Activated T-helper 17 cell treated with anti-CD3 and anti-CD28 coated beads, Interleukin-2, amount 50 U/mL, for 72 hours (primary cell): ENCODE results near the gene NUDT8. TPM values are rescaled to one million over a fixed set of nuclear protein-coding genes. Genes with fewer than 3 reads are reported as not detected.

Source experiments
- total RNA-seq, 2 donors: library from RNA; stranded (reverse); gene quantifications; one replicate each; pipeline ENCODE4 v1.2.3, GENCODE V29; 2022

Gene NUDT8
- total RNA-seq, 2 donors from 2014 or later, result 12.0 to 23.1 TPM

Other genes with a start within 250 kb of the NUDT8 start
- gene RAD9A, start 238.0 kb downstream of the NUDT8 start, total RNA-seq, result 10 to 100 TPM; 32.0 to 37.5 TPM
- 100 to 1,000 TPM; 220 to 322 TPM for gene PPP1CA, start 228.1 kb downstream of the NUDT8 start, total RNA-seq
- gene TBC1D10C, start 225.9 kb downstream of the NUDT8 start, total RNA-seq, result 100 to 1,000 TPM; 155 to 197 TPM
- 10 to 100 TPM in 1 of 2 donors, 1 to 10 TPM in 1; 2.0 to 10.6 TPM for gene CARNS1, start 214.3 kb downstream of the NUDT8 start, total RNA-seq
- 10 to 100 TPM; 62.3 to 63.0 TPM for gene RPS6KB2, start 201.4 kb downstream of the NUDT8 start, total RNA-seq
- gene PTPRCAP, start 192.3 kb downstream of the NUDT8 start, total RNA-seq, result 100 to 1,000 TPM; 112 to 228 TPM
- gene CORO1B, start 186.5 kb downstream of the NUDT8 start, total RNA-seq, result 100 to 1,000 TPM; 303 to 326 TPM
- not detected for gene GPR152, start 177.2 kb downstream of the NUDT8 start, total RNA-seq
- 1 to 10 TPM in 1 of 2 donors, under 1 TPM in 1; 0.32 to 2.2 TPM for gene CABP4, start 174.6 kb downstream of the NUDT8 start, total RNA-seq
- 10 to 100 TPM; 30.0 to 83.0 TPM for gene TMEM134, start 160.7 kb downstream of the NUDT8 start, total RNA-seq
- 100 to 1,000 TPM; 152 to 186 TPM for gene AIP, start 146.9 kb downstream of the NUDT8 start, total RNA-seq
- gene PITPNM1, start 124.6 kb downstream of the NUDT8 start, total RNA-seq, result 100 to 1,000 TPM in 1 of 2 donors, 10 to 100 TPM in 1; 97.9 to 111 TPM
- 10 to 100 TPM; 65.0 to 71.7 TPM for gene CDK2AP2, start 121.8 kb downstream of the NUDT8 start, total RNA-seq
- gene CABP2, start 106.5 kb downstream of the NUDT8 start, total RNA-seq, result not detected
- 100 to 1,000 TPM; 187 to 394 TPM for gene GSTP1, start 46.1 kb downstream of the NUDT8 start, total RNA-seq
- 100 to 1,000 TPM; 160 to 238 TPM for gene NDUFV1, start 23.0 kb downstream of the NUDT8 start, total RNA-seq
- gene TBX10, start 9.8 kb upstream of the NUDT8 start, total RNA-seq, result not detected
- under 1 TPM in 1 of 2 donors, not detected in 1; 0.80 TPM for gene ACY3, start 20.8 kb upstream of the NUDT8 start, total RNA-seq
- gene ALDH3B2, start 44.7 kb upstream of the NUDT8 start, total RNA-seq, result not detected